ENCODE measurements around the gene ANKRD30A. TPM values are rescaled to one million over a fixed set of nuclear protein-coding genes. Genes with fewer than 3 reads are reported as not detected.
"Not testable (repeated sequence)": the region's sequence is repeated elsewhere in the genome, so short reads cannot be mapped to it uniquely, and the experiment has no call there.

ANKRD30A gene
- total RNA-seq, 1 donor from 2014 or later = not detected

DNA sequence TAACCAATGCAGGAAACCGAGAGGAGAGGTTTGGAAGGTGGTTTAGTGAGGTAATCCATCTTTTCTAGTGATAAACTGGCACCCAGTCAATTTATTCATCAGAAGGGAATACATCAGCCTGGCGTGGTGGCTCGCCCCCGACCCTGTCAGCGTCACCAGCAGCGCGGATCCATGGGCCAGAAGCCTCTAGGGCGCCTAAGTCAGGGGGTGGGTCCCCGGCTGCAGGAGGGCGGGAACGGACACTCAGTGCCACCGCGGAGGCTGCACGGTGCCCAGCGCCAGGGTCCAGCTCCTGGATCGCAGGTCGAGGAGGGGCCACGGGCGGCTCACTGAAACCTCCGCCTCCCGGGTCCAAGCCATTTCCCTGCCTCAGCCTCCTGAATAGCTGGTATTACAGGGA is 866 bp upstream of the ANKRD30A start:
- no peak overlapping the region for H3K27ac Mint-ChIP-seq
- no peaks in the 10 kb centered on the region for H3K27me3 Mint-ChIP-seq
- H3K4me3 Mint-ChIP-seq = no peak overlapping the region
- TF ChIP-seq CTCF (conservative IDR thresholded peaks at IDR 0.05) = no peak
- H3K9me3 Mint-ChIP-seq = no peaks in the 10 kb centered on the region
- no peaks in the 10 kb centered on the region for H3K36me3 Mint-ChIP-seq
- no peaks in the 10 kb centered on the region for H3K4me1 Mint-ChIP-seq (ENCODE audit: unreplicated experiment)
- no peak for DNase-seq (ENCODE audit: extremely low spot score, unreplicated experiment)

GRCh38 chr10:37125921-37126320 is 523 bp downstream of the ANKRD30A start:
- DNase-seq (ENCODE audit: extremely low spot score, unreplicated experiment) = no peak
- Mint-ChIP-seq H3K27ac (no peak overlapping the region), H3K27me3 (no peaks in the 10 kb centered on the region), H3K36me3 (no peaks in the 10 kb centered on the region), H3K4me3 (no peak overlapping the region), H3K9me3 (no peaks in the 10 kb centered on the region), H3K4me1 (ENCODE audit: unreplicated experiment) (no peaks in the 10 kb centered on the region)
- TF ChIP-seq CTCF (conservative IDR thresholded peaks at IDR 0.05) = no peak

DNA sequence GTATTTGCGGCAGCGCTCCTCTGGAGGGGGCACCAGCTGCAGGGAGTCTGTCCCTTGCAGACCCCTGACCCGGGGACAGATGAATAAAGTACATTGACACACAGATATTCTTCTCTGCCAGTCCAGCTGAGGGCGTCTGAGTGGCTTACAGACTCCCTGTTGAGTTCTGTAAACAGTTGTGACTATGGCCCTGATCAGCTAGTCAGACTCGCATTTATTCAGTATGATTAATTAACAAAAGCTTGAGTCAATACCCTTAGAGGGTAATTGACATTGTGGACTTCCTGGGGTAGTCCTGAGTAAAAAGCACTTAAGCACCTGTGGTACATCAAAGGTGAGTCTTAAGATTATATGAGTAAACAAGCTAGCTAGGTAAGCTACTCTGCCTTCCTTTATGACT is 21.0 kb downstream of the ANKRD30A start:
- TF ChIP-seq CTCF (conservative IDR thresholded peaks at IDR 0.05) = no peak
- no peaks in the 10 kb centered on the region for H3K36me3 Mint-ChIP-seq

GRCh38 chr10:37162430-37162829 is 37.0 kb downstream of the ANKRD30A start:
- H3K27ac Mint-ChIP-seq = not testable (repeated sequence)

More for the DNA sequence above, 21.0 kb downstream of the ANKRD30A start:
- Mint-ChIP-seq H3K9me3 (peaks cover 5% of the 10 kb centered on the region), H3K27me3 (no peaks in the 10 kb centered on the region), H3K4me1 (ENCODE audit: unreplicated experiment) (no peaks in the 10 kb centered on the region), H3K4me3 (no peak overlapping the region), H3K27ac (no peak overlapping the region)
- DNase-seq (ENCODE audit: extremely low spot score, unreplicated experiment) = no peak

GRCh38 chr10:37171945-37172344 is 46.5 kb downstream of the ANKRD30A start:
- H3K36me3 Mint-ChIP-seq; H3K4me1 Mint-ChIP-seq (ENCODE audit: unreplicated experiment); H3K9me3 Mint-ChIP-seq; H3K27ac Mint-ChIP-seq; H3K27me3 Mint-ChIP-seq; H3K4me3 Mint-ChIP-seq; DNase-seq (ENCODE audit: extremely low spot score, unreplicated experiment): not testable (repeated sequence)

More at GRCh38 chr10:37162430-37162829, 37.0 kb downstream of the ANKRD30A start:
- H3K4me3 Mint-ChIP-seq; H3K36me3 Mint-ChIP-seq; H3K4me1 Mint-ChIP-seq (ENCODE audit: unreplicated experiment); H3K9me3 Mint-ChIP-seq; H3K27me3 Mint-ChIP-seq; DNase-seq (ENCODE audit: extremely low spot score, unreplicated experiment): not testable (repeated sequence)

DNA sequence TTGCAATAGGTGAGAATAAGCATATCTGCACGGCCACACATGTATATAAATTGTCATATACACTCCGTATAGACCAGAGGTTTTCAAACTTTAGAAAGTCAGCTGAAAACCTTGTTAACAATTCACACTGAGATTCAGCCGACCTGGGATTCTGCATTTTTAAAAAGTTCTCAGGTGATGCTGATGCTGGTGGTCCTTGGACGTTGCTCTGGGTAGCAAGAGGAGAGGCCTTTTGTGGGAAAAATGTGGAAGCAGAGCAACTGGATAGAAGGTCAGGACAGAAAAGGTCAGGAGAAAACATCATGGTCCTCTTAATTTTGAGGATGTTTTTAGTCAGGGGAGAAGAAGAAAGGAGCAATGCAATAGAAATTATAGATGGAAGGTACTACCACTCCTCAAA is 52.9 kb downstream of the ANKRD30A start:
- H3K27me3 Mint-ChIP-seq; H3K9me3 Mint-ChIP-seq; H3K4me3 Mint-ChIP-seq; DNase-seq (ENCODE audit: extremely low spot score, unreplicated experiment); H3K27ac Mint-ChIP-seq; H3K36me3 Mint-ChIP-seq; H3K4me1 Mint-ChIP-seq (ENCODE audit: unreplicated experiment): not testable (repeated sequence)

GRCh38 chr10:37182719-37183118 is 57.3 kb downstream of the ANKRD30A start:
- not testable (repeated sequence) for H3K4me3 Mint-ChIP-seq; H3K36me3 Mint-ChIP-seq; H3K27ac Mint-ChIP-seq; H3K9me3 Mint-ChIP-seq; DNase-seq (ENCODE audit: extremely low spot score, unreplicated experiment); H3K4me1 Mint-ChIP-seq (ENCODE audit: unreplicated experiment); H3K27me3 Mint-ChIP-seq

GRCh38 chr10:37206132-37206531 is 80.7 kb downstream of the ANKRD30A start:
- no peak for TF ChIP-seq CTCF (conservative IDR thresholded peaks at IDR 0.05)
- DNase-seq (ENCODE audit: extremely low spot score, unreplicated experiment) = no peak
- H3K36me3 Mint-ChIP-seq = no peaks in the 10 kb centered on the region
- no peaks in the 10 kb centered on the region for H3K27me3 Mint-ChIP-seq
- H3K27ac Mint-ChIP-seq = no peak overlapping the region
- H3K9me3 Mint-ChIP-seq = no peaks in the 10 kb centered on the region
- H3K4me3 Mint-ChIP-seq = no peak overlapping the region
- H3K4me1 Mint-ChIP-seq (ENCODE audit: unreplicated experiment) = no peaks in the 10 kb centered on the region
